Upper lobe of left lung (tissue), 6 donors: ENCODE results near the gene CARMIL1. TPM values are rescaled to one million over a fixed set of nuclear protein-coding genes. Genes with fewer than 3 reads are reported as not detected.

Experiments used
- ATAC-seq, 2 donors: fragments of 200-7000 bp; cut with Tn5 transposase; one replicate each; pipeline ENCODE4 v1.9.1; 2022; ENCODE audit warnings: mild to moderate bottlenecking in 2 of 2, moderate library complexity in 2 of 2; ENCODE audit not compliant: low FRiP score in 2 of 2
- DNase-seq, 2 donors: peaks; one replicate each; pipeline ENCODE4 v3.0.0-alpha.2; 2019 to 2020
- H3K27ac ChIP-seq, 4 donors: fragments of 200-600 bp; sonication (generic); one replicate each; pipeline ENCODE4 v1.5.1; 2016 to 2019
- H3K27me3 ChIP-seq, 4 donors: fragments of 200-600 bp; sonication (generic); one replicate each; pipeline ENCODE4 v1.5.1; 2017 to 2019
- H3K36me3 ChIP-seq, 4 donors: fragments of 200-600 bp; sonication (generic); one replicate each; pipeline ENCODE4 v1.5.1; 2016 to 2019
- H3K4me1 ChIP-seq, 4 donors: fragments of 200-600 bp; sonication (generic); one replicate each; pipeline ENCODE4 v1.5.1; 2018 to 2019
- H3K4me3 ChIP-seq, 4 donors: fragments of 200-600 bp; sonication (generic); one replicate each; pipeline ENCODE4 v1.5.1; 2017 to 2019; ENCODE audit warnings: mild to moderate bottlenecking in 2 of 4, moderate library complexity in 1 of 4
- H3K9me3 ChIP-seq, 4 donors: fragments of 200-600 bp; sonication (generic); one replicate each; pipeline ENCODE4 v1.5.1; 2018 to 2019
- EP300 ChIP-seq, 4 donors: sonication (generic); formaldehyde crosslinking; IDR thresholded peaks; one replicate each; pipeline ENCODE4 v1.5.1; 2017; ENCODE audit warnings: antibody characterized with exemption in 4 of 4, control low read depth in 2 of 4
- POLR2A ChIP-seq, 4 donors: fragments of 450-650 bp; IDR thresholded peaks; one replicate each; pipeline ENCODE4 v1.5.1; 2016 to 2017; ENCODE audit warnings: antibody characterized with exemption in 4 of 4, mild to moderate bottlenecking in 2 of 4
- POLR2AphosphoS5 ChIP-seq, 2 donors: sonication (generic); formaldehyde crosslinking; IDR thresholded peaks; one replicate each; pipeline ENCODE4 v1.5.1; 2017; ENCODE audit warnings: antibody characterized with exemption in 2 of 2
- WGBS, 2 donors: methylation state at CpG; one replicate each; pipeline ENCODE4 v1.1.5; 2017 to 2018; 5-methylcytosine and 5-hydroxymethylcytosine counted together
- total RNA-seq, 6 donors: library from RNA; depleted of rRNA in 4 of 6; stranded (reverse); fragments of >200 nt in 4 of 6; gene quantifications; one replicate each; pipeline versions ENCODE4 v1.1.0 to v1.2.1, GENCODE V29; 2016 to 2021
- TF ChIP-seq, protein P1 (sequence below), 6 experiments: fragments of 450-650 bp in 4 of 6; fragments of 200-600 bp in 2 of 6; sonication (generic) in 2 of 6; IDR thresholded peaks; one replicate each; pipeline ENCODE4 v1.5.1; 2016 to 2019; ENCODE audit warnings: antibody characterized with exemption in 6 of 6
- donor health status: DM: no; HTN: no; CAD: no; lungs with moderate emphysema.
- donor health status: DM: no; HTN: yes; CAD: no; lungs with severe emphysema.

Gene CARMIL1
- total RNA-seq, 6 donors from 2014 or later = 19.8 to 78.6 (median 44.9) TPM

DNA sequence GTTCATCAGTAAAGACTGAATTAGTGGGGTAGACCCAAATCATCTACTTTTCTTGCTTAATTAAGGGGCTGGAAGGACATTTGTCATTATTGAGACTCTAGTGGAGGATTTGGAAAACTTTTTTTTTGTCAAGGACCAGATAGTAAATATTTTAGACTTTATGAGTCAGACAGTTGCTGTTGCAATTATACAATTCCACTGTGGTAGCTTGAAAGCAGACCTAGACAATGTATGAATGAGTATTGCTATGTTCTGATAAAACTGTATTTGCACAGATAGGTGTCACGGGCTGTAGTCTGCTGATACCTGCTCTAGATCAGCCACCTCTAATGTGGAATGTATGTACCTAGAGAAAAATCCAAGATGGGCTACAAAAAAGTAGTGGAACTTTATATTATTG lies 175.0 kb downstream of the CARMIL1 start:
- DNase-seq (no peak), ATAC-seq (no peak)
- Histone ChIP-seq H3K9me3 (no peaks in the 10 kb centered on the region), H3K4me1 (no peaks in the 10 kb centered on the region), H3K27me3 (no peaks in the 10 kb centered on the region), H3K4me3 (no peak overlapping the region), H3K36me3 (no peaks in the 10 kb centered on the region), H3K27ac (no peak overlapping the region)
- WGBS, 2 donors = 85 to 90% methylated on average over 1 of the region's 1 CpG
- TF ChIP-seq, protein P1, sequence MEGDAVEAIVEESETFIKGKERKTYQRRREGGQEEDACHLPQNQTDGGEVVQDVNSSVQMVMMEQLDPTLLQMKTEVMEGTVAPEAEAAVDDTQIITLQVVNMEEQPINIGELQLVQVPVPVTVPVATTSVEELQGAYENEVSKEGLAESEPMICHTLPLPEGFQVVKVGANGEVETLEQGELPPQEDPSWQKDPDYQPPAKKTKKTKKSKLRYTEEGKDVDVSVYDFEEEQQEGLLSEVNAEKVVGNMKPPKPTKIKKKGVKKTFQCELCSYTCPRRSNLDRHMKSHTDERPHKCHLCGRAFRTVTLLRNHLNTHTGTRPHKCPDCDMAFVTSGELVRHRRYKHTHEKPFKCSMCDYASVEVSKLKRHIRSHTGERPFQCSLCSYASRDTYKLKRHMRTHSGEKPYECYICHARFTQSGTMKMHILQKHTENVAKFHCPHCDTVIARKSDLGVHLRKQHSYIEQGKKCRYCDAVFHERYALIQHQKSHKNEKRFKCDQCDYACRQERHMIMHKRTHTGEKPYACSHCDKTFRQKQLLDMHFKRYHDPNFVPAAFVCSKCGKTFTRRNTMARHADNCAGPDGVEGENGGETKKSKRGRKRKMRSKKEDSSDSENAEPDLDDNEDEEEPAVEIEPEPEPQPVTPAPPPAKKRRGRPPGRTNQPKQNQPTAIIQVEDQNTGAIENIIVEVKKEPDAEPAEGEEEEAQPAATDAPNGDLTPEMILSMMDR (IDR thresholded peaks at IDR 0.05) = no peak
- TF ChIP-seq EP300 (IDR thresholded peaks at IDR 0.05) = no peak
- TF ChIP-seq POLR2A (IDR thresholded peaks at IDR 0.05) = no peak
- TF ChIP-seq POLR2AphosphoS5 (IDR thresholded peaks at IDR 0.05) = no peak

DNA sequence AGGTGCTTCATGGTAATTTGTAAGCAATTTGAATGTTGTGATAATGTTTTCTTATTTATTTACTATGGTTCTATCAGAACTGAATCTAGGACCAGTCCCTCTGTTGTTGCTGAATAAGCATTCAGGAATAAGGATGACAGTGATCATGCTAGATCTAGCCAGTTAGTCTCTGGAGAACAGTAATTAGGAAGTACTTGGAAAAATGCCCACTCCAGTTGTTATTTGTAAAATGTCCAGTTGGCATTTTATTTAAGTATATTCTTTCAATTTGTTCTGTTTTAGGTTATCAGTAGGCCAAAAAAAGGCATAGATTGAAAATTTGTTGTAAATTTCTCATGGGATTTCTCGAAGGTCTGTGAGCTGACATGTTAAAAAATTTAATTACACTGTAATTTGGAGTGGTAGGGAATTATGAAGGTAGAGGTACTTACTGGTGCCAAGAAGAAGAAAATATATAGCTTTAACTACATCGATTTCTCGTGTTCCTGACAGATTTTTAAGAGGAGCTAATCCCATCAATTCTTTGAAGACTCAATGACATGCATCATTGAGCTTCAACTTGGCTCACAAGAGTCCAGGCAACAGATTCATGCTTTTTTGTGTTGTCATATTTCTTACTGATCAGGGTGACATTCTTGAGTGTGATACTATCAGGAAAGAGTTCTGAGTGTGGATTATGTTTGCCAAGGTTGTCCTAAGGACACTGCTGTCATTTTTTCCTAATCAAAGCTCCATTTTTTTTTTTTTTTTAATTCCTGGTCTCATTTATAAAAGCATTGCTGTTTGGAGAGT lies 177.3 kb downstream of the CARMIL1 start:
- ATAC-seq (no peak), DNase-seq (no peak)
- H3K36me3 ChIP-seq = no peaks in the 10 kb centered on the region
- H3K27ac ChIP-seq = no peak overlapping the region
- WGBS, 2 donors = 63 to 80% methylated on average over 3 of the region's 3 CpGs
- H3K27me3 ChIP-seq = no peaks in the 10 kb centered on the region
- no peaks in the 10 kb centered on the region for H3K9me3 ChIP-seq
- no peak for TF ChIP-seq POLR2A (IDR thresholded peaks at IDR 0.05)
- TF ChIP-seq POLR2AphosphoS5 (IDR thresholded peaks at IDR 0.05) = no peak
- no peak for TF ChIP-seq EP300 (IDR thresholded peaks at IDR 0.05)
- TF ChIP-seq, protein P1 (IDR thresholded peaks at IDR 0.05) = no peak
- H3K4me1 ChIP-seq = no peaks in the 10 kb centered on the region
- no peak overlapping the region for H3K4me3 ChIP-seq

DNA sequence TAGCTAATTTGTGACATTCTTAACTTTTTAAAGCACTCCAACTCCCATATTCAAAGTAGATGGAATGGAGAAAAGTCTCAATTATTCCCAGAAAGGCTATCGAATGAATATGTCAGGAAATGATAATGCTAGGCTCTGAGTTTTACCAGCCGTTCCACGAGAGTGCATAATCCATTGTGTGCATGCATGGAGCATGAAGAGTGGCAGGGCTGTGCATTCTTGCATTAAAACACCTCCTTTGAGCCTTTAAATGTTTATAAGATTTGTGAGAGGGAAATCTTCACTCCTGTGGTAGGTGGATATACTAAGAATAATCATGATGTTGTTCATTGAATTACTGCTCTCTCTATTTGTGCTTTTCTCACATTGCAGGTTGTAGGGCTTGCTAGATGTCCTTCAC lies 178.3 kb downstream of the CARMIL1 start:
- H3K9me3 ChIP-seq = no peaks in the 10 kb centered on the region
- H3K4me1 ChIP-seq = no peaks in the 10 kb centered on the region
- 87 to 93% methylated on average over 3 of the region's 3 CpGs for WGBS, 2 donors
- H3K4me3 ChIP-seq = no peak overlapping the region
- DNase-seq (no peak), ATAC-seq (no peak)
- TF ChIP-seq EP300 (IDR thresholded peaks at IDR 0.05) = no peak
- TF ChIP-seq, protein P1 (IDR thresholded peaks at IDR 0.05) = no peak
- no peak for TF ChIP-seq POLR2AphosphoS5 (IDR thresholded peaks at IDR 0.05)
- TF ChIP-seq POLR2A (IDR thresholded peaks at IDR 0.05) = no peak
- H3K27ac ChIP-seq = no peak overlapping the region
- no peaks in the 10 kb centered on the region for H3K27me3 ChIP-seq
- H3K36me3 ChIP-seq = no peaks in the 10 kb centered on the region

DNA sequence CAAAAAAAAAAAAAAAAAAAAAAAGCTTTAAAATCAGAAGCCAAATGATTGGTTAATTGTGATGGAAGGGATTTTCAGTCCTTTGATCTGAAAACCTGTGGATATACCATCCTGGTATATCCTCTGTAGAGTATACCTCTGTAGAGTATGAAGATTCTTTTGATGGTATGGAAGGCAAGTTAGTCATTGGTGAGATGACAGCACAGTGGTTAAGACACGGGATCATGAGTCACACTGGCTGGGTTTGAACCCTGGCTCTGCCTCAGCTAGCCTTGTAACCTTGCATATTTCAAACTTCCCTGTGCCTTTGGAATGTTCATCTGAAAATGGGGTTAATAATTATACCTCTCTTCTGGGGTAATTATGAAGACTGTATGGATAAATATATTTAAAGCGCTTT lies 179.3 kb downstream of the CARMIL1 start:
- Histone ChIP-seq H3K27me3 (no peaks in the 10 kb centered on the region), H3K27ac (no peak overlapping the region), H3K9me3 (no peaks in the 10 kb centered on the region), H3K4me1 (no peaks in the 10 kb centered on the region), H3K4me3 (no peak overlapping the region), H3K36me3 (no peaks in the 10 kb centered on the region)
- TF ChIP-seq POLR2AphosphoS5 (IDR thresholded peaks at IDR 0.05) (no peak), EP300 (IDR thresholded peaks at IDR 0.05) (no peak), POLR2A (IDR thresholded peaks at IDR 0.05) (no peak)
- TF ChIP-seq, protein P1 (IDR thresholded peaks at IDR 0.05) = no peak
- ATAC-seq (peak in 1 of 2 donors; percentile 56), DNase-seq (peak in 1 of 2 donors; percentile 37)
- WGBS, 2 donors = 83 to 85% methylated on average over 2 of the region's 2 CpGs
